Astrocyte (in vitro differentiated cells and primary cell): ENCODE data around the gene NRTN.
"Not testable (repeated sequence)": the region's sequence is repeated elsewhere in the genome, so short reads cannot be mapped to it uniquely, and the experiment has no call there.

Experiments used
- CTCF ChIP-seq: IDR thresholded peaks from 2 replicates; pipeline ENCODE4 v1.5.1; 2011; ENCODE audit warnings: low read depth, mild to moderate bottlenecking, inconsistent platforms, low read length, moderate library complexity; ENCODE audit not compliant: insufficient read depth
- EZH2 ChIP-seq: IDR thresholded peaks from 2 replicates; pipeline ENCODE4 v1.6.1; 2012; ENCODE audit warnings: mild to moderate bottlenecking, low read length, inconsistent platforms; ENCODE audit not compliant: insufficient read depth

GRCh38 chr19:5848621-5849020 is 43.8 kb downstream of the NRTN start:
- TF ChIP-seq CTCF, EZH2: not testable (repeated sequence)
